ENCODE data around the gene SLAMF8. TPM values are rescaled to one million over a fixed set of nuclear protein-coding genes. Genes with fewer than 3 reads are reported as not detected.

The SLAMF8 gene
- polyA plus RNA-seq, 3 donors: 2.6 to 5.7 (median 5.7) TPM

GRCh38 chr1:159868766-159869165 lies 42.1 kb downstream of the SLAMF8 start:
- no peak for DNase-seq
- H3K27ac Mint-ChIP-seq: no peak overlapping the region
- H3K4me1 Mint-ChIP-seq: peaks cover 20% of the 10 kb centered on the region
- no peak overlapping the region for H2AFZ ChIP-seq (ENCODE audit: insufficient read depth, low read depth, low read length, poor library complexity, severe bottlenecking)
- intact Hi-C loops (cut with micrococcal nuclease): no loop called here
- H3K27me3 ChIP-seq (ENCODE audit: control insufficient read depth in 2 of 2, insufficient read depth in 2 of 2, low read length in 2 of 2): no peaks in the 10 kb centered on the region
- no CpG with 5 or more reads among the region's 3 CpGs for WGBS (ENCODE audit: insufficient coverage)
- no peak overlapping the region for H3K4me3 ChIP-seq (replicated peaks in 1 of 3; ENCODE audit: low read depth in 2 of 3, low read length in 3 of 3)
- no peaks in the 10 kb centered on the region for H3K9me3 ChIP-seq (replicated peaks in 1 of 2; ENCODE audit: control insufficient read depth in 1 of 2, insufficient read depth in 1 of 2, low read length in 2 of 2)
- H3K27ac ChIP-seq (ENCODE audit: low read depth in 1 of 2, low read length in 2 of 2): no peak overlapping the region
- no peaks in the 10 kb centered on the region for H4K20me1 ChIP-seq (ENCODE audit: insufficient read depth, low read length)
- H3K9ac ChIP-seq (ENCODE audit: insufficient read depth, low read length, poor library complexity, severe bottlenecking): no peak overlapping the region
- no peaks in the 10 kb centered on the region for H3K79me2 ChIP-seq (ENCODE audit: insufficient read depth, low read length)
- H3K27me3 Mint-ChIP-seq (ENCODE audit: low read depth in 3 of 3): peaks cover 8 to 14% (median 11%) of the 10 kb centered on the region in 3 donors
- peaks cover 20 to 22% of the 10 kb centered on the region in 2 donors for H3K4me1 ChIP-seq (ENCODE audit: control insufficient read depth in 1 of 2, insufficient read depth in 2 of 2, low read length in 2 of 2)
- TF ChIP-seq, protein P1, sequence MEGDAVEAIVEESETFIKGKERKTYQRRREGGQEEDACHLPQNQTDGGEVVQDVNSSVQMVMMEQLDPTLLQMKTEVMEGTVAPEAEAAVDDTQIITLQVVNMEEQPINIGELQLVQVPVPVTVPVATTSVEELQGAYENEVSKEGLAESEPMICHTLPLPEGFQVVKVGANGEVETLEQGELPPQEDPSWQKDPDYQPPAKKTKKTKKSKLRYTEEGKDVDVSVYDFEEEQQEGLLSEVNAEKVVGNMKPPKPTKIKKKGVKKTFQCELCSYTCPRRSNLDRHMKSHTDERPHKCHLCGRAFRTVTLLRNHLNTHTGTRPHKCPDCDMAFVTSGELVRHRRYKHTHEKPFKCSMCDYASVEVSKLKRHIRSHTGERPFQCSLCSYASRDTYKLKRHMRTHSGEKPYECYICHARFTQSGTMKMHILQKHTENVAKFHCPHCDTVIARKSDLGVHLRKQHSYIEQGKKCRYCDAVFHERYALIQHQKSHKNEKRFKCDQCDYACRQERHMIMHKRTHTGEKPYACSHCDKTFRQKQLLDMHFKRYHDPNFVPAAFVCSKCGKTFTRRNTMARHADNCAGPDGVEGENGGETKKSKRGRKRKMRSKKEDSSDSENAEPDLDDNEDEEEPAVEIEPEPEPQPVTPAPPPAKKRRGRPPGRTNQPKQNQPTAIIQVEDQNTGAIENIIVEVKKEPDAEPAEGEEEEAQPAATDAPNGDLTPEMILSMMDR (IDR thresholded peaks at IDR 0.05): no peak
- H3K36me3 ChIP-seq (replicated peaks in 1 of 2; ENCODE audit: control insufficient read depth in 1 of 2, insufficient read depth in 2 of 2, low read length in 2 of 2): no peaks in the 10 kb centered on the region
- H3K36me3 Mint-ChIP-seq: no peaks in the 10 kb centered on the region
- H3K4me2 ChIP-seq (replicated peaks; ENCODE audit: extremely low read depth, low read length, poor library complexity, severe bottlenecking): no peak overlapping the region
- H3K9me3 Mint-ChIP-seq: no peaks in the 10 kb centered on the region
- H3K4me3 Mint-ChIP-seq: no peak overlapping the region

DNA sequence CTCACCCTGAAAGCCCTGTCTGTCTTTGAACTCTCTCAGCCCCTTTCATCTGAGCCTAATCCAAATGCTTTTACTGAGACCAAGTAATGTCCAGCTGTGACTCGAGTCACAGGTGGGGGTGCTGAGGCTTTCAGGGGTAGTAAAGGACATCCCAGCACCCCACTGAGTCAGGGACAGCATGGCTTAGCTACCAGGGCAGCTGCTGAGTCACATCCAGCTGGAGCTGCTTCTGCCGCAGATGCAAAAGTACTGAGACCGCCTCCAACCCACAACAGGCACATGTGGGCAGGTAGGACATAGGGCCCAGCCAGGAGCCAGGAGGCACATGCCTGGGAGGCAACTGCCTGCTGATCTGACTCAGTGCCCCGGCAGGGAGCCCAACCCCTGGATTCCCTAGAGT lies 42.5 kb downstream of the SLAMF8 start:
- no peak overlapping the region for H3K4me3 Mint-ChIP-seq
- H3K36me3 Mint-ChIP-seq: no peaks in the 10 kb centered on the region
- peak overlapping the region in 1 of 7 donors; percentile 28 for H3K27ac Mint-ChIP-seq
- no peak overlapping the region for H3K9ac ChIP-seq (ENCODE audit: insufficient read depth, low read length, poor library complexity, severe bottlenecking)
- peaks cover 21 to 22% of the 10 kb centered on the region in 2 donors for H3K4me1 ChIP-seq (ENCODE audit: control insufficient read depth in 1 of 2, insufficient read depth in 2 of 2, low read length in 2 of 2)
- H3K27me3 ChIP-seq (ENCODE audit: control insufficient read depth in 2 of 2, insufficient read depth in 2 of 2, low read length in 2 of 2): no peaks in the 10 kb centered on the region
- DNase-seq: peak in 2 of 3 donors; percentile 29 to 65
- H3K79me2 ChIP-seq (ENCODE audit: insufficient read depth, low read length): no peaks in the 10 kb centered on the region
- TF ChIP-seq, protein P1 (IDR thresholded peaks at IDR 0.05): no peak
- no peak overlapping the region for H2AFZ ChIP-seq (ENCODE audit: insufficient read depth, low read depth, low read length, poor library complexity, severe bottlenecking)
- intact Hi-C loops (cut with micrococcal nuclease): no loop called here
- H3K36me3 ChIP-seq (replicated peaks in 1 of 2; ENCODE audit: control insufficient read depth in 1 of 2, insufficient read depth in 2 of 2, low read length in 2 of 2): no peaks in the 10 kb centered on the region
- no peaks in the 10 kb centered on the region for H3K9me3 ChIP-seq (replicated peaks in 1 of 2; ENCODE audit: control insufficient read depth in 1 of 2, insufficient read depth in 1 of 2, low read length in 2 of 2)
- no peak overlapping the region for H3K4me2 ChIP-seq (replicated peaks; ENCODE audit: extremely low read depth, low read length, poor library complexity, severe bottlenecking)
- peaks cover 10 to 14% (median 11%) of the 10 kb centered on the region in 3 donors for H3K27me3 Mint-ChIP-seq (ENCODE audit: low read depth in 3 of 3)
- no peak overlapping the region for H3K4me3 ChIP-seq (replicated peaks in 1 of 3; ENCODE audit: low read depth in 2 of 3, low read length in 3 of 3)
- WGBS (ENCODE audit: insufficient coverage): 18% methylated on average over 3 of the region's 4 CpGs
- H3K9me3 Mint-ChIP-seq: no peaks in the 10 kb centered on the region
- H3K4me1 Mint-ChIP-seq: peaks cover 23% of the 10 kb centered on the region
- no peaks in the 10 kb centered on the region for H4K20me1 ChIP-seq (ENCODE audit: insufficient read depth, low read length)
- H3K27ac ChIP-seq (ENCODE audit: low read depth in 1 of 2, low read length in 2 of 2): no peak overlapping the region

Measured in CD14-positive monocyte (primary cell).